HAP-1 (cell line): ENCODE measurements around the gene OOSP4A.
A peak's percentile ranks its signal among the peaks of the same experiment; 100 is the strongest.

Source experiments
- DNase-seq, 2 experiments: peaks; one replicate each; pipeline ENCODE4 v3.0.0-alpha.2; 2016 to 2020; ENCODE audit warnings: low spot score in 2 of 2
- H3K27me3 ChIP-seq: fragments of 250-450 bp; sonication (Bioruptor Pico); 2 replicates; pipeline ENCODE4 v1.5.1; 2020; ENCODE audit warnings: low read depth, mild to moderate bottlenecking, moderate library complexity
- H3K36me3 ChIP-seq: fragments of 250-450 bp; sonication (Bioruptor Pico); replicated peaks from 2 replicates; pipeline ENCODE4 v1.5.1; 2020; ENCODE audit warnings: mild to moderate bottlenecking
- H3K4me1 ChIP-seq: fragments of 250-450 bp; sonication (Bioruptor Pico); 2 replicates; pipeline ENCODE4 v1.5.1; 2020; ENCODE audit warnings: mild to moderate bottlenecking
- H3K4me3 ChIP-seq: fragments of 250-450 bp; sonication (Bioruptor Pico); 2 replicates; pipeline ENCODE4 v1.5.1; 2020; ENCODE audit warnings: mild to moderate bottlenecking, moderate library complexity
- H3K9me3 ChIP-seq: fragments of 250-450 bp; sonication (Bioruptor Pico); 2 replicates; pipeline ENCODE4 v1.5.1; 2020; ENCODE audit warnings: mild to moderate bottlenecking, moderate library complexity
- in situ Hi-C: fragments of 300-500 bp; cut with MboI; formaldehyde crosslinking; loops from 3 replicates; pipeline ENCODE4 v1.14.3; 2020; ENCODE audit warnings: low sequenced_read_pairs, inconsistent platforms, mixed read lengths

Gene OOSP4A

GRCh38 chr11:59963733-59964132, at the start of gene OOSP4A:
TSS of gene OOSP4A (plus strand) at chr11:59964033. CDS start at chr11:59964033, 0 bp downstream.
- in situ Hi-C loops = no loop called here
- no peaks in the 10 kb centered on the region for H3K9me3 ChIP-seq

GRCh38 chr11:59918480-59918879, 45.4 kb upstream of the OOSP4A start:
- Histone ChIP-seq H3K4me1 (no peaks in the 10 kb centered on the region), H3K4me3 (no peak overlapping the region), H3K36me3 (no peaks in the 10 kb centered on the region), H3K9me3 (peaks cover 9% of the 10 kb centered on the region), H3K27me3 (no peaks in the 10 kb centered on the region)
- DNase-seq = no peak
- in situ Hi-C loops = loop anchor here (10.0 kb wide), 1 partner anchor 164 kb away; the partner anchor contains the start of gene STX3

More at GRCh38 chr11:59963733-59964132, at the start of gene OOSP4A:
- Histone ChIP-seq H3K27me3 (no peaks in the 10 kb centered on the region), H3K4me1 (no peaks in the 10 kb centered on the region), H3K4me3 (no peak within 1 kb of the TSS), H3K36me3 (no peaks in the 10 kb centered on the region)
- DNase-seq = no peak

- in situ Hi-C loops = loop anchor here (10.0 kb wide), 1 partner anchor 164 kb away; the partner anchor contains the start of gene STX3
- no peaks in the 10 kb centered on the region for H3K27me3 ChIP-seq
- peak; percentile 63 to 67 for DNase-seq
- H3K36me3 ChIP-seq = no peaks in the 10 kb centered on the region
- H3K9me3 ChIP-seq = peaks cover 12% of the 10 kb centered on the region
- H3K4me1 ChIP-seq = no peaks in the 10 kb centered on the region
- H3K4me3 ChIP-seq = no peak overlapping the region
Observed at GRCh38 chr11:59918987-59919589, 44.7 kb upstream of the OOSP4A start.

GRCh38 chr11:59923813-59924212, 40.0 kb upstream of the OOSP4A start:
- peak in 1 of 2 experiments; percentile 27 for DNase-seq
- Histone ChIP-seq H3K9me3 (peaks cover 15% of the 10 kb centered on the region), H3K36me3 (no peaks in the 10 kb centered on the region), H3K4me1 (no peaks in the 10 kb centered on the region), H3K4me3 (no peak overlapping the region), H3K27me3 (no peaks in the 10 kb centered on the region)
- in situ Hi-C loops = no loop called here

GRCh38 chr11:59931688-59932087, 32.1 kb upstream of the OOSP4A start:
- in situ Hi-C loops = no loop called here
- H3K9me3 ChIP-seq = 0 out of 2 replicates have a peak, but pooled peaks cover 3% of the 10 kb centered on the region

GRCh38 chr11:59938132-59938531, 25.7 kb upstream of the OOSP4A start, which contains the start of gene OOSP1:
TSS of gene OOSP1 (plus strand) at chr11:59938432. CDS start at chr11:59938455, 23 bp downstream.
- H3K4me3 ChIP-seq = no peak within 1 kb of the TSS
- H3K4me1 ChIP-seq = no peaks in the 10 kb centered on the region
- no peaks in the 10 kb centered on the region for H3K36me3 ChIP-seq
- in situ Hi-C loops = no loop called here
- H3K27me3 ChIP-seq = no peaks in the 10 kb centered on the region
- no peaks in the 10 kb centered on the region for H3K9me3 ChIP-seq
- no peak for DNase-seq

More at GRCh38 chr11:59931688-59932087, 32.1 kb upstream of the OOSP4A start:
- no peak for DNase-seq
- H3K4me1 ChIP-seq = no peaks in the 10 kb centered on the region
- H3K4me3 ChIP-seq = no peak overlapping the region
- no peaks in the 10 kb centered on the region for H3K36me3 ChIP-seq
- H3K27me3 ChIP-seq = no peaks in the 10 kb centered on the region

GRCh38 chr11:59938718-59939117, 25.1 kb upstream of the OOSP4A start:
- in situ Hi-C loops = no loop called here
- Histone ChIP-seq H3K36me3 (no peaks in the 10 kb centered on the region), H3K9me3 (no peaks in the 10 kb centered on the region), H3K4me1 (no peaks in the 10 kb centered on the region), H3K4me3 (no peak overlapping the region), H3K27me3 (no peaks in the 10 kb centered on the region)
- DNase-seq = no peak

GRCh38 chr11:59939482-59939881, 24.4 kb upstream of the OOSP4A start:
- no peak for DNase-seq
- in situ Hi-C loops = no loop called here
- Histone ChIP-seq H3K4me3 (no peak overlapping the region), H3K4me1 (peaks cover 4% of the 10 kb centered on the region; the same call in 1 of the 2 replicates), H3K9me3 (no peaks in the 10 kb centered on the region), H3K27me3 (no peaks in the 10 kb centered on the region), H3K36me3 (no peaks in the 10 kb centered on the region)

- H3K27me3 ChIP-seq = no peaks in the 10 kb centered on the region
- in situ Hi-C loops = no loop called here
- peaks cover 6% of the 10 kb centered on the region; the same call in 1 of the 2 replicates for H3K4me1 ChIP-seq
- no peak for DNase-seq
- no peak overlapping the region for H3K4me3 ChIP-seq
- no peaks in the 10 kb centered on the region for H3K9me3 ChIP-seq
- no peaks in the 10 kb centered on the region for H3K36me3 ChIP-seq
Observed at GRCh38 chr11:59941091-59941490, 22.7 kb upstream of the OOSP4A start.

GRCh38 chr11:59943997-59944714, 19.7 kb upstream of the OOSP4A start:
- H3K4me1 ChIP-seq = peaks cover 6% of the 10 kb centered on the region; the same call in 1 of the 2 replicates
- H3K9me3 ChIP-seq = no peaks in the 10 kb centered on the region
- H3K27me3 ChIP-seq = no peaks in the 10 kb centered on the region
- no peak overlapping the region for H3K4me3 ChIP-seq
- in situ Hi-C loops = no loop called here
- no peaks in the 10 kb centered on the region for H3K36me3 ChIP-seq
- peak in 1 of 2 experiments; percentile 10 for DNase-seq

- Histone ChIP-seq H3K9me3 (no peaks in the 10 kb centered on the region), H3K36me3 (no peaks in the 10 kb centered on the region), H3K27me3 (no peaks in the 10 kb centered on the region), H3K4me1 (peaks cover 6% of the 10 kb centered on the region; the same call in 1 of the 2 replicates), H3K4me3 (no peak overlapping the region)
- peak; percentile 7 to 42 for DNase-seq
- in situ Hi-C loops = no loop called here
Observed at GRCh38 chr11:59944720-59945119, 19.1 kb upstream of the OOSP4A start.

- no peak overlapping the region for H3K4me3 ChIP-seq
- H3K36me3 ChIP-seq = no peaks in the 10 kb centered on the region
- H3K9me3 ChIP-seq = no peaks in the 10 kb centered on the region
- no peak for DNase-seq
- no peaks in the 10 kb centered on the region for H3K27me3 ChIP-seq
- in situ Hi-C loops = no loop called here
- H3K4me1 ChIP-seq = no peaks in the 10 kb centered on the region
Observed at GRCh38 chr11:59953463-59954218, 10.2 kb upstream of the OOSP4A start.

- H3K4me3 ChIP-seq = no peak overlapping the region
- in situ Hi-C loops = no loop called here
Observed at GRCh38 chr11:59954219-59954847, 9.5 kb upstream of the OOSP4A start.

More at GRCh38 chr11:59954219-59954847, 9.5 kb upstream of the OOSP4A start:
- Histone ChIP-seq H3K9me3 (no peaks in the 10 kb centered on the region), H3K4me1 (no peaks in the 10 kb centered on the region), H3K27me3 (no peaks in the 10 kb centered on the region), H3K36me3 (no peaks in the 10 kb centered on the region)
- DNase-seq = no peak
